Endodermal cell (in vitro differentiated cells): ENCODE measurements around the gene CPE. TPM values are rescaled to one million over a fixed set of nuclear protein-coding genes. Genes with fewer than 3 reads are reported as not detected.

Experiments
- DNase-seq: peaks from one replicate; pipeline ENCODE4 v3.0.0-alpha.2; 2017
- H3K27ac ChIP-seq: 2 replicates; pipeline ENCODE4 v1.5.1; 2013; ENCODE audit warnings: mild to moderate bottlenecking, low read depth, low read length, moderate library complexity
- H3K27me3 ChIP-seq: 2 replicates; pipeline ENCODE4 v1.6.1; 2013; ENCODE audit warnings: mild to moderate bottlenecking, low read length, moderate library complexity; ENCODE audit not compliant: insufficient read depth, control insufficient read depth, poor library complexity, severe bottlenecking
- H3K36me3 ChIP-seq: 2 replicates; pipeline ENCODE4 v1.7.0; 2013; ENCODE audit warnings: mild to moderate bottlenecking, low read length, moderate library complexity; ENCODE audit not compliant: control insufficient read depth, insufficient read depth
- H3K4me1 ChIP-seq: one replicate; pipeline ENCODE4 v1.7.0; 2013; ENCODE audit warnings: low read length; ENCODE audit not compliant: control insufficient read depth, insufficient read depth
- H3K4me3 ChIP-seq: 2 replicates; pipeline ENCODE4 v1.5.1; 2013; ENCODE audit warnings: mild to moderate bottlenecking, low read length, moderate library complexity
- H3K9ac ChIP-seq: 2 replicates; pipeline ENCODE4 v1.6.1; 2013; ENCODE audit warnings: mild to moderate bottlenecking, low read length, moderate library complexity; ENCODE audit not compliant: poor library complexity, severe bottlenecking; ENCODE audit errors: extremely low read depth
- H3K9me3 ChIP-seq: 2 replicates; pipeline ENCODE4 v1.6.1; 2013; ENCODE audit warnings: mild to moderate bottlenecking, low read length, moderate library complexity; ENCODE audit not compliant: control insufficient read depth
- H3K27ac Mint-ChIP-seq: 2 replicates; pipeline ENCODE4 v1.8.0; 2020; ENCODE audit warnings: mixed read lengths
- H3K27me3 Mint-ChIP-seq: 2 replicates; pipeline ENCODE4 v1.8.0; 2021; ENCODE audit warnings: mild to moderate bottlenecking, mixed read lengths; ENCODE audit not compliant: insufficient read depth
- H3K36me3 Mint-ChIP-seq: 2 replicates; pipeline ENCODE4 v1.8.0; 2020; ENCODE audit warnings: low read depth, mixed read lengths
- H3K4me1 Mint-ChIP-seq: 2 replicates; pipeline ENCODE4 v1.8.0; 2020; ENCODE audit warnings: mixed read lengths
- H3K4me3 Mint-ChIP-seq: 2 replicates; pipeline ENCODE4 v1.8.0; 2020; ENCODE audit warnings: mild to moderate bottlenecking, moderate library complexity, mixed read lengths
- H3K9me3 Mint-ChIP-seq: 2 replicates; pipeline ENCODE4 v1.8.0; 2020; ENCODE audit warnings: mild to moderate bottlenecking, mixed read lengths
- WGBS, 2 experiments: methylation state at CpG; one replicate each; pipeline versions ENCODE4 v1.1.5 to v1.1.7; 2013; ENCODE audit warnings: missing lambda C conversion rate in 2 of 2, mixed read lengths in 1 of 2; ENCODE audit not compliant: insufficient coverage in 1 of 2, insufficient read length in 1 of 2; 5-methylcytosine and 5-hydroxymethylcytosine counted together
- total RNA-seq, 2 donors: library from RNA; stranded (reverse); fragmentation: NEBNext Ultra II Directional in 1 of 2; extraction: Animal tissue kit (Norgen Biotek cat#: 25700) in 1 of 2; gene quantifications; 2 replicates in 1 of 2; 3 replicates in 1 of 2; pipeline ENCODE4 v1.2.1, GENCODE V29; 2021
- TF ChIP-seq, protein P1 (sequence below): fragments of 200-600 bp; sonication (generic); conservative IDR thresholded peaks from 2 replicates; pipeline ENCODE4 v1.5.0; 2021; ENCODE audit warnings: antibody characterized with exemption, mild to moderate bottlenecking

Gene CPE
- total RNA-seq, 2 donors from 2014 or later, result 237 to 298 TPM

DNA sequence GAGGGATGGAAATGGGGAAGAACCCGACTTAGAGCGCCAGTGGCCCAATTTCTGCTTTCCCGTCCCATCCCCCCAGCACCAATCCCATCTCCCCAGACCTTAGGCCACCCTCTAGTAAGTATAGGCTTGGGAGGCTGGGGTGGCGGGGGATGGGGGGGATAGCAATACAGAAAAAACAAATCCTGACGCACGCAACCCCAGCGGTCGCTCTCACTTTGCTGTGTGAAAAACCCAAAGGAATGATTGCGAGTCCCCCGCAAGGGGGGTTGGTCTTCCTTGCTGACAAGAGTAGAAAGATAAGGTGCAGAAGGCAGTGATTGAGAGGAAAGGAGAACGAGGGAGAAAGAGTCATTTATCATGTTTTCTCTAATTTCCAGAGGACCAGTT is 863 bp downstream of the CPE start:
- no peaks in the 10 kb centered on the region for H3K36me3 Mint-ChIP-seq
- peaks cover 14% of the 10 kb centered on the region for H3K36me3 ChIP-seq
- H3K9ac ChIP-seq, result peak overlapping the region; percentile 70
- H3K4me1 ChIP-seq, result peaks cover 19% of the 10 kb centered on the region
- peak; percentile 90 for DNase-seq
- TF ChIP-seq, protein P1, sequence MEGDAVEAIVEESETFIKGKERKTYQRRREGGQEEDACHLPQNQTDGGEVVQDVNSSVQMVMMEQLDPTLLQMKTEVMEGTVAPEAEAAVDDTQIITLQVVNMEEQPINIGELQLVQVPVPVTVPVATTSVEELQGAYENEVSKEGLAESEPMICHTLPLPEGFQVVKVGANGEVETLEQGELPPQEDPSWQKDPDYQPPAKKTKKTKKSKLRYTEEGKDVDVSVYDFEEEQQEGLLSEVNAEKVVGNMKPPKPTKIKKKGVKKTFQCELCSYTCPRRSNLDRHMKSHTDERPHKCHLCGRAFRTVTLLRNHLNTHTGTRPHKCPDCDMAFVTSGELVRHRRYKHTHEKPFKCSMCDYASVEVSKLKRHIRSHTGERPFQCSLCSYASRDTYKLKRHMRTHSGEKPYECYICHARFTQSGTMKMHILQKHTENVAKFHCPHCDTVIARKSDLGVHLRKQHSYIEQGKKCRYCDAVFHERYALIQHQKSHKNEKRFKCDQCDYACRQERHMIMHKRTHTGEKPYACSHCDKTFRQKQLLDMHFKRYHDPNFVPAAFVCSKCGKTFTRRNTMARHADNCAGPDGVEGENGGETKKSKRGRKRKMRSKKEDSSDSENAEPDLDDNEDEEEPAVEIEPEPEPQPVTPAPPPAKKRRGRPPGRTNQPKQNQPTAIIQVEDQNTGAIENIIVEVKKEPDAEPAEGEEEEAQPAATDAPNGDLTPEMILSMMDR, result peak; percentile 28
- no peak overlapping the region for H3K27ac ChIP-seq
- no peaks in the 10 kb centered on the region for H3K9me3 ChIP-seq
- peak overlapping the region; percentile 87 for H3K27ac Mint-ChIP-seq
- peak overlapping the region; percentile 77 for H3K4me3 Mint-ChIP-seq
- no peaks in the 10 kb centered on the region for H3K27me3 ChIP-seq
- H3K4me1 Mint-ChIP-seq, result peaks cover 56% of the 10 kb centered on the region
- WGBS, 2 experiments, result 0 to 4% methylated on average over 3 to 8 of the region's 11 CpGs
- H3K4me3 ChIP-seq, result peak overlapping the region; percentile 83
- H3K9me3 Mint-ChIP-seq, result no peaks in the 10 kb centered on the region
- H3K27me3 Mint-ChIP-seq, result peaks cover 11% of the 10 kb centered on the region

DNA sequence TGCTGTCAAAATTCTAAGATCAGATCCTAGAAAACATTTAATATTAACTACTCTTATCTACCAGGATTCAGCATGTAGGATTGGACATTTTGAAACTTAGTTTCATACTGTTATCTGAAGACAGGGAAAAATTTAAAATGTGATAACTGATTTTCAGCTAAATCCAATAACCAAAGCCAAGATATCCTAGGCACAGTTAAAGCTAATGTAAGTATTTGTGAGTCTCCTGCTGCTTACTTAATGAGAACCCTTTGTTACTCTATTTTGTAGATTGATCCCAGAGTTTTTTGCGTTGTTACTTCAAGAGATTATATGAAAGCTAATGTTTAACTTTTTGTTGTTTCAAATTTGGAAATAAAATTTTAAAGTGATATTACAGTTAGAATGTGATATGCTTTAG is 2.0 kb downstream of the CPE start:
- TF ChIP-seq, protein P1, result no peak
- H3K9ac ChIP-seq, result peak overlapping the region; percentile 70
- 19 to 44% methylated on average over 1 of the region's 1 CpG for WGBS, 2 experiments
- no peak overlapping the region for H3K27ac ChIP-seq
- Mint-ChIP-seq H3K36me3 (peaks cover 4% of the 10 kb centered on the region), H3K4me3 (peak overlapping the region; percentile 77), H3K27me3 (peaks cover 11% of the 10 kb centered on the region), H3K27ac (no peak overlapping the region), H3K9me3 (no peaks in the 10 kb centered on the region), H3K4me1 (peaks cover 60% of the 10 kb centered on the region)
- peaks cover 27% of the 10 kb centered on the region for H3K4me1 ChIP-seq
- peak overlapping the region; percentile 83 for H3K4me3 ChIP-seq
- H3K9me3 ChIP-seq, result no peaks in the 10 kb centered on the region
- H3K36me3 ChIP-seq, result peaks cover 19% of the 10 kb centered on the region
- no peak for DNase-seq
- H3K27me3 ChIP-seq, result no peaks in the 10 kb centered on the region

DNA sequence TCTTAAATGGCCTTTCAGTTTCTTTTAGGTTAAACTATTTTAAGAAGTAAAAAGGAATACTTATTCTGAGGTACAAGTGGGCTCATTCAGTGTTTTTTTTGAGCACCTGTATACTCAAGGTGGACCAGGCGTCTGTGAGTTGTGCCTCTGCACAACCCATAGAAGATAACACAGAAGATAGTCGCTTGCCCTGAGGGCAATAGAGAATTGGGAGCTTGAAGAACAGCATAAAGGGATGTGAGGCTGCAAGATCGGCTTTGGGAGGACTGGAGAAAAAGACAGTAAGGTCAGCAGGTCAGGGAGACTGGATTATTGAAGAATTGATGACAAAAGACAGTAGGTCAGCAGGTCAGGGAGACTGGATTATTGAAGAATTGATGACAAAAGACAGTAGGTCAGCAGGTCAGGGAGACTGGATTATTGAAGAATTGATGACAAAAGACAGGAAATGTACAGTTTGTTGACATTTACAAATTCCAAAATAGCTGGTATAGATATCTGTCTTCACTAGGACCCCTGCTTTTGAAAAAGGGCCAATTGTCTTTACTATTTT is 3.1 kb downstream of the CPE start:
- H3K27ac ChIP-seq, result no peak overlapping the region
- Mint-ChIP-seq H3K4me3 (peak overlapping the region; percentile 77), H3K9me3 (no peaks in the 10 kb centered on the region), H3K36me3 (peaks cover 6% of the 10 kb centered on the region), H3K27ac (no peak overlapping the region), H3K4me1 (peaks cover 66% of the 10 kb centered on the region), H3K27me3 (peaks cover 11% of the 10 kb centered on the region)
- no peak overlapping the region for H3K9ac ChIP-seq
- H3K4me1 ChIP-seq, result peaks cover 27% of the 10 kb centered on the region
- no peaks in the 10 kb centered on the region for H3K27me3 ChIP-seq
- H3K4me3 ChIP-seq, result peak overlapping the region; percentile 83
- H3K9me3 ChIP-seq, result no peaks in the 10 kb centered on the region
- TF ChIP-seq, protein P1, result no peak
- 67 to 69% methylated on average over 3 of the region's 3 CpGs for WGBS, 2 experiments
- peaks cover 23% of the 10 kb centered on the region for H3K36me3 ChIP-seq
- no peak for DNase-seq
